Measurements from ENCODE around the gene PRR30.
A peak's percentile ranks its signal among the peaks of the same experiment; 100 is the strongest.

Gene PRR30

DNA sequence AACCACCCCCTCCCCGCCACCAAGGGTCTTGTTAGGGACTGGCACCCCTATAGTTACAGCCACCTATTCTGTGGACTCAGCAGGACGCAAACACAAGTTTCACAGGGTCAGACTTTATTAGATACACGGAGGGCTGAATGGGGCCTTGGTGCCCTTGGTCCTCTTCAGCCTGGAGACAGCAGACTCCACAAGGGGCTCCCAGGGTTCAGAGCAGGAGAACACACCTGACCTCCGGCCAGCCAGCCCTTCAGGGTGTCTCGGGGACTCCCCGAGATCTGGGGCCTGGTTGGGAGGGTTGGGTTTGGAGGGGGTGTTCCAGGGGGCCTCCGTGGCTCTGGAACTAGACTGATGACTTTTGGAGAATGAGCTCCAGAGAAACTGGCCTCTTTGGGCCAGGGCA lies 2.5 kb downstream of the PRR30 start:
- no peak for TF ChIP-seq CTCF (IDR thresholded peaks at IDR 0.05; ENCODE audit: low read depth, low read length, missing control alignments)
- in situ Hi-C loops (cut with HindIII; ENCODE audit: low sequenced_read_pairs): no loop called here
- DNase-seq (ENCODE audit: low read depth): no peak
- no peak overlapping the region for H3K4me3 ChIP-seq (ENCODE audit: low read depth, low read length)

- DNase-seq (ENCODE audit: low read depth): no peak
- in situ Hi-C loops (cut with HindIII; ENCODE audit: low sequenced_read_pairs): no loop called here
- no peak for TF ChIP-seq CTCF (IDR thresholded peaks at IDR 0.05; ENCODE audit: low read depth, low read length, missing control alignments)
- no peak overlapping the region for H3K4me3 ChIP-seq (ENCODE audit: low read depth, low read length)
Observed at GRCh38 chr2:27135478-27135955, 3.7 kb downstream of the PRR30 start.

DNA sequence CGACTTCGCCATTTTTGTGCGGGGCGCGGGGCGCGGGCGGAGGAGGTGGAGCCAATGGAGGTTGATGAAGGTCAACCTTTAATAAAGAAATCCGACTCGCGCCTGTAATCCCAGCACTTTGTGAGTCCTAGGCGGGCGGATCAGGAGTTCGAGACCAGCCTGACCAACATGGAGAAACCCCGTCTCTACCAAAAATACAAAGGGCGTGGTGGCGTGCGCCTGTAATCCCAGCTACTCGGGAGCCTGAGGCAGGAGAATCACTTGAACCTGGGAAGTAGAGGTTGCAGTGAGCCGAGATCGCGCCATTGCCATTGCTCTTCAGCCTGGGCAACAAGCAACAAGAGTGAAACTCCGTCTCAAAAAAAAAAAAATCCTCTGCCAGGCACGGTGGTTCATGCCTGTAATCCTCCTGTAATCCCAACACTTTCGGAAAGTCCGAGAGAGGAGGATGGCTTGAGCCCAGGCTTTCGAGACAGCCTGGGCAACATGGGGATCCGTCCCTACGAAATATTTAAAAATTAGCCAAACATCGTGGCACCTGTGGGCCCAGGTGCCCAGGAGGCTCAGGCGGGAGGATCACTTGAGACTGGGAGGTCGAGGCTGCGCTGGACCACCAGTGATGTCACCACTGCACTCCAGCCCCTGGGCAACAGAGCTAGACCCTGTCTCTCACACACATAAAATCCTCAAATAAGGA lies 4.3 kb downstream of the PRR30 start:
- H3K4me3 ChIP-seq (ENCODE audit: low read depth, low read length): peak overlapping the region; percentile 92
- in situ Hi-C loops (cut with HindIII; ENCODE audit: low sequenced_read_pairs): no loop called here
- no peak for TF ChIP-seq CTCF (IDR thresholded peaks at IDR 0.05; ENCODE audit: low read depth, low read length, missing control alignments)
- DNase-seq (ENCODE audit: low read depth): no peak

GRCh38 chr2:27133905-27134780 lies 5.1 kb downstream of the PRR30 start, which contains the start of gene PREB:
TSS of gene PREB (minus strand) at chr2:27134636. CDS start at chr2:27134421, 215 bp downstream.
- peak; percentile 85 for DNase-seq (ENCODE audit: low read depth)
- H3K4me3 ChIP-seq (ENCODE audit: low read depth, low read length): peak within 1 kb of the TSS; percentile 92
- TF ChIP-seq CTCF (IDR thresholded peaks at IDR 0.05; ENCODE audit: low read depth, low read length, missing control alignments): peak; percentile 62
- in situ Hi-C loops (cut with HindIII; ENCODE audit: low sequenced_read_pairs): no loop called here

- H3K4me3 ChIP-seq (ENCODE audit: low read depth, low read length): peak overlapping the region; percentile 92
- DNase-seq (ENCODE audit: low read depth): no peak
Observed at GRCh38 chr2:27133195-27133875, 5.9 kb downstream of the PRR30 start.

More at GRCh38 chr2:27133195-27133875, 5.9 kb downstream of the PRR30 start:
- in situ Hi-C loops (cut with HindIII; ENCODE audit: low sequenced_read_pairs): no loop called here
- no peak for TF ChIP-seq CTCF (IDR thresholded peaks at IDR 0.05; ENCODE audit: low read depth, low read length, missing control alignments)

Measured in astrocyte of the cerebellum (primary cell).